HG02678 (cell line): Measurements from ENCODE around the gene BOD1.

Experiments
- ATAC-seq: cut with Tn5 transposase; IDR thresholded peaks from one replicate; pipeline ENCODE4 v1.9.1; 2021; ENCODE audit warnings: mild to moderate bottlenecking, moderate library complexity; ENCODE audit not compliant: unreplicated experiment

The BOD1 gene

DNA sequence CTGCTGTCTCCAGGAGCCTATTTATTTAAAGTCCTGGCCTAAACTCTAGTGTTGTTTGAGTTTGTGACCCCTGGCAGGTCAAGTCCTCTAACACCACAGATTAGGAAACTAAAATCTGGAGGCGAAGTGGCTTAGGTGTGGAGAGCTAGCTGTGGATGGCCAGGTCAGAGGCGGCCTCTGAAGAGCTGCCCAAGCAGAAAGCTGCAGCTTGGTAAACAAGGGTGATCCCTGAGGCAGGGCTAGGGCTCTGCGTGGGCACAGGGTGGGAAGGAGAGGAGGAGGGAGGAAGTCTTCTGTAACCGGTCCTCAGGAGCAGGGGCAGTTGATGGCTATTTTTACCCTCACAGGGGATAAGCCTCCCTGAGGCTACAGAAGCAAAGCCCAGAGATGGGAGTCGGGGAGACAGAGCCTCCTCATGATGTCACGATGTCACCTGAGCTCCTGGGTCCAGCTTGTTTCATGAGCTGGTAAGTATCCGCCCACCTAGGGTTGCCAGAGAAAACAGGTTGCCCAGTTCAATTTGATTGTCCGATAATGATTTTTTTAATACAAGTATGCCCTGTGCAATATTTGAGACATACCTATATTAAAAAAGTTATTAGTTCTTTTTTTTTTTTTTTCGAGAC is 25.9 kb upstream of the BOD1 start:
- no peak for ATAC-seq

DNA sequence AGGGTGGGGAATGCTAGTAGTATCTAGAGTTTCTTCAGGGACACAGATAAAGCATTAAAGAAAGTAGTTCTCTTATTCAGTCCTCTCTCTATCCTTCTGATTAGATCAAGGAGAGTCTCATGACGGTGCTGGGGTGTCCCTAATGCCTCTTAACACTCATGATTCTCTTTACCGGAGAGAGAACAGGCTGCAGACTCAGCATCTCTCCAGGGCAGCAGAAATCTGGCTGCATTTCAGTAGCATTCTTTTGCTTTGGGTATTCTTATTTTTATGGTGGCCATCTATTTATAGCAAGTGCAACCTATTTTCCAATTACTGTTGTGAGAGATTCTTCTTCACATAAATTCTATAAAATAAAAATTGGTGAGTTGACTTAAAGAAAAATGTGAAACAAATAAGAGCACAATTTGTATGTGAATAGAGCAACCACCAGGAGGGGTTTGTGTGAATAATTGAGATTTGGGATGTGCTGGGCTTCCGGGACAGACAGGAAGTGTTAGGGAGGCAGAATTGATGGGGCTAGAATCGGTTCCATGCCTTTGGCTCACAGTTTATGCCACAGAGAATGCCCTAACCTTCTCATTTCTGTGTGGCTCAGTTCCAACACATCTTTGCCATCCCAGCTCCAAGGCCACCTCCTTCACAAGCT is 23.8 kb upstream of the BOD1 start:
- ATAC-seq = no peak

DNA sequence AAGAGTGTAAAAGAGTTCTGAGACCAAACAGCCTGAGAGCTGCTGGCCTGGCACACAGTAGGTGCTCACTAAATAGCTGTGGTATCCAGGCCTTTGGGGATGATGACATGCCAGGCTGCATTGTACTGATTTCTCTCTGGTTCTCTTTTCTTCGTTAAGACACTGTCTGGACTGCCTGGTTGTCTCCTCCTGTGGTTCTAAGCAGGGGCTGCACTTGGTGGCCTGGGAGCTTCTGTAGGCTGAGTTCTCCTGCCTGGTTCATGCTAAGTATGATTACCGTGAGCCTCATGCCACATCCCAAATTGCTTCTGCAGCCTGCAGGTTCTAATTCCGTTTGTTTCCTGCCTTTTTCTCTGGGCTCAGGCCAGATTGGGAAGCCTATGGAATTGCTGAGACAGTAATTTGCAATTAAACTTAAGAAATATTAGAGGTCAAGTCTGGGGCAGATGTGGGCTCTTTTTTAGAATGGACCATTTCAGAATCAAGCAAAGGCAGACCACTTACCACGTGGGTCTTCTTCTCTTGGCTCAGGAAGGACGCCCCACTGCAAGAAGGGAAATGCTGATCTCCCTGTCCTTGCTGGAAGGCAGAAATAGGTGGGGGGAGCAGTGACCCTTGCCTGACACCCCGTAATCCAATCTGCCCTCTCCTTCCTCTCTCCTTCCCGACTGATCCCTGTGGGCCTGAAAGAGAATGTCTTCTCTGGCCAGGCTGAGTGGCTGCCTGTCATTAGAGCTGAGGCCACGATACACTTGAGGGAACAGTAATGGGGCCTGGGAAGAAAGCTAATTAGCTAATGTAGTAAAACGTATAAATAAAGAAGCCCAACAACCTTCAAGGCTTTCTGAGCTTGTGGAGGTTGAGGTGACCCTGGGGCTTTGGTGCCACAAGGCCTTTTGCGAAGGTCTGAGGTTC is 21.9 kb upstream of the BOD1 start:
- ATAC-seq = no peak

DNA sequence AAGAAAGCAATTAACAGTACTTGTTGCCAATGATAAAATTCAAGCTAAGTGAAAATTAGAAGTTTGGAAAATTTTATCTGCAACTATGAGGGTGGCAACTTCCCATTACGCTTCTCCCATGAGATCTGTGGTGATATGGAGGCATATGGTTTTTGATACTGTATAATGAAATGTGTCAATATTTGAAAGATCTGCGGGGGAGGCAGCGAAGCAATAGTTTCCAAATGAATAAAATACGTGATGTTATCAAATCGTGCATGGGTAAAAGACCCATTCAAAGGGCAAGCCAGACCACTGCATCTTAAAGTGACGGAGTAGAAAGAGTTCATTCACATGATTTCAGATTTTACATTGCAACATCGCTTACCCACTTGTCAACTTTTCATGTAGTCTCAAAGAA is 20.9 kb upstream of the BOD1 start:
- ATAC-seq = no peak

DNA sequence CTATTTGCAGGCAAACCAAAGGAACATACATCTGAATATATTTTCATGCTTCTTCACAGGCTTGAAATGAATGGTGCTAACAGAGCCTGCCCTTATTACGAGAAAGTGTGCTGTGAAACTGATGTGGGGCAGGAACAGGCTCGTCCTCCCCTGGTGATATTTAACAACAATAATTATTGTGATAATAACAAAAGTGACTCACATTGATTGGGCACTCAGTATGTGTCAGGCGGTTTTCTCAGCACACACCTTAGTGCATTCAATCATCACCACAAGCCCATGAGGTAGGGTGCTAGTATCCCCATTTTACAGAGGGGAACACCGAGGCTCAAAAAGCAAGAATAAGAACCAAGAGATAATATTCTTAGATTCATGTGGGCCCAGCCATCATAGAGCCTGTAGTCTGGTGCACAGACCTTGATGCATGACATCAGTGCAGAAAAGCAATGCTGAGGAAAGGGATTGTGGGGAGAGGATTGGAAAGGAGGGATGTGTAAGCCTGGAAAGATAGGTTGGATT is 18.1 kb upstream of the BOD1 start:
- no peak for ATAC-seq

DNA sequence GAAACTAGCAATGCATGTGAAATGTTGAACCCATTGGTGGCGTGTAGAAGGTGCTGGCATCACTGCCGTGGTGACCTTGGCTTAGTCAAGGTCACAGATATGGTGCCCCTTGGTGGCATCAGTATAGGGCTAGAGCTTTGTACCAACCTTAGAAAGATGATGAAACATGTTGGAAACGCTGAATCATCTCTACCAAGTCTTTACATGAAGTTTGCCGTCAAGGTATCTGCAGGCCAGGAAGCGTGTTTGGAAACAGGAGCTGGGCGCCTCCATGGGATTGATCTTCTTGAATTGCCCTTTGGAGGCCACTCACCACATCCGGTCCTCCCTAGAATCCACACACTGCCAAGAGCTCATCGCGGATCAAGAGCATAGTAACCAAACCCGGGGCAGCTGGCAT is 16.9 kb upstream of the BOD1 start:
- no peak for ATAC-seq

DNA sequence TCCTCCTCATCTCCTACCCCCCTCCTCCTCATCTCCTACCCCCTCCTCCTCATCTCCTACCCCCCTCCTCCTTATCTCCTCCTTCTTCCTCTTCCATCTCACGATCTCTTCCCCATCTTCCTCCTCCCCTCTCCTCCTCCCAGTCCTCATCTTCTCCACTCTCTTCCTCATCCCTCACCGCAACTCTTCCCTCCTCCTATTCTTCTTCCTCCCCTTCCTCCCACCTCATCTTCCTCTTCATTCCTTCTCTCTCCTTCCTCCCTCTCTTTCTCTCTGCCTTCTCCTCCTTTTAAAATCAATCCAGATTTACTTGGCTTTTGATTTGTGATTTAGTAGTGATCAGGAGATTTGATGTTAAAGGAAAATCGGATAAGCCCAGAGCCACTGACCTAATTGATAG is 15.0 kb upstream of the BOD1 start:
- no peak for ATAC-seq

DNA sequence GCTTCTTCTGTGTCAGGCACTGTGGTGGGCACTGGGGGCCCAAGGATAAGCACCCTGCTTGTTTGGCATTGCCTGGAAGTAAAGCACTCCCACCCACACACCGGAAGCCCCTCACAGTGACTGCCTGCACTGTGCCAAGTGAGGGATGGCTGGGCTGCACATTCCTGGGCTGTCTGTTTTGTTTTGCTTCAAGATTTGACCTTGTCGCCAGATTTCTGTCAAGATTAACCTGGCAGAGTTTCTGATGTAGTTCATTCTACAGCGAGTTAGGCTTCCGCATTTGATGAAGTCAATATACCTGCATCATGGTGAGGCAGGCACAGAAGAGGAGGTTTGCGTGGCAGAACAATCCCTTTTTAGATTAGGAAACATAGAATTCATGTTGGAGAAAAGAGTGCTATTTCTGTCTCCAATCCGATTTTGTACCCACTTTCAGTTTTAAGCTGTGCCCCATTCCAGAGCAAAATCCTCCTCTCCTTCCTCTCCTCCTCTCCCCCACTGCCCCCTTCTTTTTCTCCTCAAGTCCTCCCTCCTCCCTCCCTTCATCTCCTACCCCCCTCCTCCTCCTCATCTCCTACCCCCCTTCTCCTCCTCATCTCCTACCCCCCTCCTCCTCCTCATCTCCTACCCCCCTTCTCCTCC is 14.4 kb upstream of the BOD1 start:
- ATAC-seq = no peak

DNA sequence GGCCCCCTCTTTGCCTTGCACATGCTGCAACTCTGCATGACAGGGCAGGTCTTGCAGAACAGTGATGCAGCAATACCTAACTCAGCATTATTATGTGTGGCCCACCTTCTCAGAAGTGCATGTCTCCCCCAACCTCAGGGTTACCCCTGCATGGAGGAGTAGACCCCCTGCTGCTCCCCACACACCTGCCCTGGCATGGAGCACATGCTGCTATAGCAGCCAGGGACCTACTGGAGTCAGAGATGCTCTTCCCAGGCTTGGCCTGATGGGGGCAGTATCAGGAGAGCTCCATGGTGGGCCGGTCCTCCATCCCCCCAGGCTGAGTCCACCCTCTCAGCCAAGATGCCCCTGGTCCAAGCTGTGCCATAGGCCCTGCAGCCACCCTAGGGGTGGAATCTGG is 13.2 kb upstream of the BOD1 start:
- ATAC-seq = no peak

DNA sequence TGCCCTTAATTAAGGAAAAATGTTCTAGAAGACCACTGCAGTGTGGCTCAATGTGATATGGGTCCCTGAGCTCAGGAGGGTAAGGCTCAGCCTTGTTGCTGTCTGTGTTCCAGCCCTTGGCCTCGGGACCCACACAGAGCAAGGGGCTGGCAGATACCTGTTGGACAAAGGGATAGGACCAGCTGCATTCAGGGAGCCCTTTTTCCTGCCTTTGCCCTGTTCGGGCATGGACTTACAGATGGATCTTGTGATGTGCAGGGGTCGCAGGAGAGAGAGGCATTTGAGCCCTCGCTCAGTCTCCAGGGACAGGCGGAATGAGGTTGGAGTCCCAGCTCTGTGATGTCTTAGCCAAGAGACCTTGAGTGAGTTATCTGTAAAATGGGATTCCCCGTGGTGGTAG is 12.1 kb upstream of the BOD1 start:
- no peak for ATAC-seq

DNA sequence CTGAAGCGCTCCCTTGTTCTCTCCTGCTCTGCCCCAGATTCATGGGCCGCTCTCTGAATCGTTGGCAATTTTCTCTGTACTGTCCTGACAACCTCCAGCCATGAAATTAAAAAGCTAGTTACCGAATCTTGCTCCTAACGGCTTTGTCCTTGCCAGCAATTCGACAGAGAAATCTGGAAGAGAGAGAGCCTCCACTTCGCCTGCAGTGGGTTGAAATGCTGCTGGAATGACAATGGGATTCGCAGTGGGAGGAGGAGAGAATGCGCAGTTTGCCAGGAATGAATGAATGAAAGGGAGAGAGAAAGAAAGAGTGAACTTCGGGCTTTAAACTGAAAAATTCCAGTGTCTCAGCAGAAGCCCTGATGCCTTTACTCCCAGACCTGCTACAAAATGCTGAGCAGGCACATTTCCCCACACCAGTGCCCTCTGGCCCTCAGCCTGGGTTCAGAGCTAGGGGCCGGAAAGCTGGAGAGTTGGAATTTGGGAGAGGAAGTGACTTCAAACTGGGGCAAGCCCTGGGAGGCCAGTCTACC is 11.5 kb upstream of the BOD1 start:
- ATAC-seq = no peak

DNA sequence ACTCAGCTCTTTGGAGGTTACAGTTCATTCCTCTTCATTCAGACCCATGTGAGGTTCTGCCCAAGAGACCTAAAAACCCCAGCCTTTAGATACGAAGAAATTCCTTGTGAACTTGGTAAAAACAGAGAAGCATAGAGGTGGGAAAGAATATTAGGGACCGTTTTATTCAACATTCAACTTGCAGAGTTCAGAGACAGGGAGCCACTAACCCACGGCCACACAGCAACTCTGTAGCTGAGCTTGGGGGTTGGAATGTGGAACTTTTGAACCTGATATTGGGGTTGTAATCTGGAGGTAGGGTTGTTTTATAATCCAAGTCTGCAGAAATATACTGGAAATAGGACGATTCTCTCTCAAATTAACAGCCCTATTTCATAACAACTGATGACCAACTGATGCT is 10.8 kb upstream of the BOD1 start:
- no peak for ATAC-seq

DNA sequence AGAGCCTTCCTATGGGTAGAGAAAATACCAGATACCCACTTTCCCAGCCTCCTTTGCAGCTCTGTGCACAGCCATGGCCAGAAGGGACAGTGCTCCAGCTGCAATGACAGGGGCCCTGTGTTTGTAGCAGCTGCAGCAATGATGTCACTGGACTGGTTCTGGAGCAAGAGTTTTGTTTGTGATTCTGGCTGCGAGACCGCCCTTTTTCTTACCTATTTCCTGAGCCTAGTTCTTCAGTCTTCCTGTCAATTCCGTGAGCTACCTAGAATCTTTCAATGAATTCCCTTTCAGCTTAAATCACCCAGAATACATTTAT is 10.0 kb upstream of the BOD1 start:
- no peak for ATAC-seq

DNA sequence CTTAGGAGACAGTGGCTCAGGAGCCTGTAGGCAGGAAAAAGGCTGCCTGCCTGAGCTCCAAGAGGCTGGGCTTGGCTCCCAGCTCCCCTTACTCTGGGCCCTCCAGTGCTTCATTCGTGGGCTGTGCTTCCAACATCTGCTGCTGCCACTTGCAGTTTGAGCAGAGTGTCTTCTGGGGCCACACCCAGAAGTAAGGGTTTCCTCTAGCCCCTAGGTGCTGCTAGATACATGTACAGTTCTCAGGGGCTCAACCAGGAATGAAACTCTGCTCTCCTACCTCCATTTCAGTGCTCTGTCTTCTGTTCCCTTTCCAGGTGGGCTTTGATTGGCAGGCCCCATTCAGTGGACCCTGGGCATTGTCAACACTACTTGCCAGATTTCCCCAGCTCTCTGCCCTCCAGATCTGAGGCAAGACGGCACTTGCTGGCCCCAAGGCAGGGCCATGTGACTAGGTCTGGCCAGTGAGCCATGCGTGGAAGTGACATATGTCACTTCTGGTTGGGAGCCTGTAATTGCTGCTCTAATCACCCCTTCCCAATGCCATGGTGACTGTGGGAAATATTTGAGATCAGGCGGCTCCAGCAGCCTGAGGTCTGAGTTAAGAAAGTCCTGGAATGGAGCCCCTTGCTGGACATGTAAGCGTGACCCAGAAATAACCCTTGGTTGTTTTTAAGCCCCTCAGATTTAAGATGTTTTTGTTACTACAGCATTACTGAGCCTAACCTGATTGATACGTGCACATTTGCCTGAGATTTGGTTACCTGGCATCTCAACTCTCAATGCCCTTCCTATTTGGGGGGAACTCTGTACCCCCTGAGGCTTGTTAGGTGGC is 9.4 kb upstream of the BOD1 start:
- ATAC-seq = peak; percentile 62

DNA sequence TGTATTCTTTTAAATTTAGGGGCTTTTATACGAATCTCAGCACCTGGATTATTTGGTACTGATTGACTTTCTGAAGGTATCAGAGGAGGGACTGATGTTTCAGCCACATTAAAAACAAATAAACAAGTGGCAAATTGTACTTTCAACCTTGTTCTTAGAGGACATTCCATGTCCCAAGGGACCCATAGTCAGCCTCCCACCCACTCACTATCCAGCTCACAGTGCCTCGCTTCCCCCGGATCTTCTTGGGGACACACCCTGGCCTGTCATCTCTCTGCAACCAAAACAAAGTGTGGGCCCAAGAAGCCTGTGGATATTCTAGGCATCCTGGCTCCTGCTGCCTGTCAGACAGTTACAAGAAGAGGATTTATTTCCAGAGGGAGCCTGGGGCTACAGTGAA is 8.8 kb upstream of the BOD1 start:
- ATAC-seq = no peak

DNA sequence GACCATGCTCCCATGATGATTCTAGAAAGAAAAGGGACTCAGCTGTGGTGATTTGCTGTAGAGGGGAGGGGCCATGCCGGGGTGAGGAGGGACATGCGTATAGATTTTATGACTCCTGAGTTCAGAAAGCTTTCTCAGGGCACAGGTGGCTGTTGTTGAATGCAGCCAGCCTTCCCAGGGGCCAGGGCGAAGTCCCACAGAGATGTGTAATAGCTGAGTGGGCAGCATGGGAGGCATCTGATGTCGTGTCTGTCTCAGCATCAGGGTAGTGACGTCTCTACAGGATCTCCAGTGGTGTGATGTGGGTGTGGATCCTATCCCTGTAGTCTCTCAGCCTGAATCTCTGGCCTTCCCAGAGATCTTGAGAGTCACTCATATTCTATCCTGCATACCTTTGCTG is 7.8 kb upstream of the BOD1 start:
- no peak for ATAC-seq

DNA sequence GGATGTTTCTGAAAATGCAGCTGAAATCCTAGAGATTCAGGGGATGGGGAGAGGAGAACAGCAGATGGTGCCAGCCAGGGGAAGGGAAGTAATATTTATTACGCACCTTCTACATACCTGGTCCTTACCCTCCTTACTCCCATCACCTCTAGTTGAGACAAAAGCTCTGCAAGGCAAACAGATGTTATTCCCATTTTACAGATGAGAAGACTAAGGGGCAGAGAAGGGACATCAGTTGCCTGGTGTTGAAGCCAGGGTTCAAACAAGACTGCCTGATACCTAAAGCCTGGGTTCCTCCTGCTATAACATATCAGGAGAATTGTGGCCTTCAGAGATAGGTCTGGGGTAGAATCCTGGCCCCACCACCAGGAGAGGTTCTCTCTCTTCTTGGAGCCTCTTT is 7.3 kb upstream of the BOD1 start:
- ATAC-seq = no peak

DNA sequence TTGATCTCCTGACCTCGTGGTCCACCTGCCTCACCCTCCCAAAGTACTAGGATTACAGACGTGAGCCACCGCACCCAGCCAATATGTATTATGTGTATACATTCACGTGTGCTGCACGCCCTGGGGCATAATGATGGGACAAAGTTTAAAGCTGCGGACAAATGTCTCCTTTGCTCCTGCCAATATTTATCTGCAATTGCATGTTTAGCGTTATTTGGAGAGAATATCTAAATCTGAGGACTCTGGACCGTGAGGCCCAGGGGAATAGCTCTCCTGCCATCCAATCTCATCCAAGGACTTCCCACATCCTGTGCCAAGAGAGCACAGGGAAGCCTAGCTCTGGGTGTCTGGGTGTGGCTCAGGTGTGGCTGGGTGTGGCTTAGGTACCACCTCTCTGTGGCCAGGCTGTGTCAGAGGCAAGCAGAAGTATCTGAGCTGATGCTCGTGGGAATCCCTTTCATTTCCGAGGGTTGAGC is 6.9 kb upstream of the BOD1 start:
- no peak for ATAC-seq

DNA sequence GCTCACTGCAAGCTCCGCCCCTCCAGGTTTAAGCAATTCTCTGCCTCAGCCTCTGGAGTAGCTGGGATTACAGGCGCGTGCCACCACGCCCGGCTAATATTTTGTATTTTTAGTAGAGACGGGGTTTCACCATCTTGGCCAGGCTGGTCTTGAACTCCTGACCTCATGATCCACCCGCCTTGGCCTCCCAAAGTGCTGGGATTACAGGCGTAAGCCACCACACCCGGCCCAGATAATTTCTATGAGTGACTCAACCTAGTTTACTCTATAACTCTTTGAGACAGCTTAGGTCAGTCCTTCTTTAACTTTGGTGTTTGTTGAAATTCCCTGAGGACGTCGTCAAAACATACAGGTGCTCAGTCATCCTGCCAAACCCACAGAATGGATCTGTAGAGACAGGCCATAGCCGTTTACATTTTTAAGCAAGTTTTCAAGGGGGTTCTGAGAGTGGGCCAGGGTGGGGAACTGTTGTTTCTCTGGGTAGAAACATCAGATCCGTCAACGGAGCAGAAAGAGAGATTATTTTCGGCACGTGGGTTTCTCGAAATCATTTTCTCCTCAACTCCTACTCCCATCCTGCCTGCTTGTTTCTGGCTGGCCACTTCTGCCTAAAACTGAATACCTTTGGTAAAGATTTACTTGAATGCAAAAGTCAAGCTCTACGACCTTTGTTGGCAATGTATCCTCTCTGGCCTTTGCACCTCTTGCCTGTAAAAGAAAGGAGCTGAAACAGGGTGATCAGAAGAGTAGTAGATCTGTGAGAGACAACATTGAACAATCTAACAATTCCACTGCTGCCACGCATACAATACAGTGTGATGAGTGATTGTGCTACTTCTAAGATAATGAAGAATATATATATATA is 6.0 kb upstream of the BOD1 start:
- ATAC-seq = no peak
